C4-2B (cell line): ENCODE measurements around the gene ZNF385D.
"Not testable (repeated sequence)": the region's sequence is repeated elsewhere in the genome, so short reads cannot be mapped to it uniquely, and the experiment has no call there.

Experiments
- H3K27ac ChIP-seq: fragments of 450-650 bp; 2 replicates; pipeline ENCODE4 v1.5.1; 2017
- ZFX ChIP-seq: fragments of 450-650 bp; IDR thresholded peaks from 2 replicates; pipeline ENCODE4 v1.6.1; 2017
- TF ChIP-seq, protein P1 (sequence below): fragments of 450-650 bp; conservative IDR thresholded peaks from 2 replicates; pipeline ENCODE4 v1.5.1; 2017; ENCODE audit warnings: mild to moderate bottlenecking

The ZNF385D gene

DNA sequence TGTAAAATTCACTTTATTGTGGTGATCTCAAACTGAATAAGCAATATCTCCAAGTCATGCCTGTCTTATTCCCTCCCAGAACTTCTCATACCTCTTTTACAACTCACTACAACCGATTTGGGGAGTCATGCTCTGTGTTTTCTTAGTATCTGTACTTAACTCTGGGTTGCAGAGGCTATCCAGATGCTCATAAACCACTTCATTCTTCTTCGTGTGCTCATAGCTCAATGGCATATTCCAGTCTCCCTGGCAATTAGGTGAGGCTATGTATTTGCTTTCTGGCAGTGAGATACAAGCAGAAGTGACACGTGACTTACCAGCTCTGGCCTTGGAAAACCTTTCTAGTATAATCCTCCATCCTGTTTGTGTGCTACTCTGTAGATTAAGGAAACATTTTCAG is 360.9 kb downstream of the ZNF385D start:
- no peak overlapping the region for H3K27ac ChIP-seq
- TF ChIP-seq ZFX = no peak
- TF ChIP-seq, protein P1, sequence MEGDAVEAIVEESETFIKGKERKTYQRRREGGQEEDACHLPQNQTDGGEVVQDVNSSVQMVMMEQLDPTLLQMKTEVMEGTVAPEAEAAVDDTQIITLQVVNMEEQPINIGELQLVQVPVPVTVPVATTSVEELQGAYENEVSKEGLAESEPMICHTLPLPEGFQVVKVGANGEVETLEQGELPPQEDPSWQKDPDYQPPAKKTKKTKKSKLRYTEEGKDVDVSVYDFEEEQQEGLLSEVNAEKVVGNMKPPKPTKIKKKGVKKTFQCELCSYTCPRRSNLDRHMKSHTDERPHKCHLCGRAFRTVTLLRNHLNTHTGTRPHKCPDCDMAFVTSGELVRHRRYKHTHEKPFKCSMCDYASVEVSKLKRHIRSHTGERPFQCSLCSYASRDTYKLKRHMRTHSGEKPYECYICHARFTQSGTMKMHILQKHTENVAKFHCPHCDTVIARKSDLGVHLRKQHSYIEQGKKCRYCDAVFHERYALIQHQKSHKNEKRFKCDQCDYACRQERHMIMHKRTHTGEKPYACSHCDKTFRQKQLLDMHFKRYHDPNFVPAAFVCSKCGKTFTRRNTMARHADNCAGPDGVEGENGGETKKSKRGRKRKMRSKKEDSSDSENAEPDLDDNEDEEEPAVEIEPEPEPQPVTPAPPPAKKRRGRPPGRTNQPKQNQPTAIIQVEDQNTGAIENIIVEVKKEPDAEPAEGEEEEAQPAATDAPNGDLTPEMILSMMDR = no peak

- not testable (repeated sequence) for H3K27ac ChIP-seq
Observed at GRCh38 chr3:21387142-21387826, 363.7 kb downstream of the ZNF385D start.

DNA sequence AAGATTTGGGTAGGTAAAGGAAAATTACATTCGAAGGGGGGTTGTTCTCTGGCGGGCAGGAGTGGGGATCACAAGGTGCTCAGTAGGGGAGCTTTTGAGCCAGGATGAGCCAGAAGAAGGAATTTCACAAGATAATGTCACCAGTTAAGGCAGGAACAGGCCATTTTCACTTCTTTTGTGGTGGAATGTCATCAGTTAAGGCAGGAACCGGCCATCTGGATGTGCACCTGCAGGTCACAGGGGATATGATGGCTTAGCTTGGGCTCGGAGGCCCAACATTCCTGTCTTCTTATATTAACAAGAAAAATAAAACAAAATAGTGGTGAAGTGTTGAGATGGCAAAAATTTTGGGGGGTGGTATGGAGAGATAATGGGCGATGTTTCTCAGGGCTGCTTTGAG is 373.0 kb downstream of the ZNF385D start:
- not testable (repeated sequence) for H3K27ac ChIP-seq

- no peak overlapping the region for H3K27ac ChIP-seq
- TF ChIP-seq, protein P1 = no peak
- TF ChIP-seq ZFX = no peak
Observed at GRCh38 chr3:21377071-21377769, 373.8 kb downstream of the ZNF385D start.

DNA sequence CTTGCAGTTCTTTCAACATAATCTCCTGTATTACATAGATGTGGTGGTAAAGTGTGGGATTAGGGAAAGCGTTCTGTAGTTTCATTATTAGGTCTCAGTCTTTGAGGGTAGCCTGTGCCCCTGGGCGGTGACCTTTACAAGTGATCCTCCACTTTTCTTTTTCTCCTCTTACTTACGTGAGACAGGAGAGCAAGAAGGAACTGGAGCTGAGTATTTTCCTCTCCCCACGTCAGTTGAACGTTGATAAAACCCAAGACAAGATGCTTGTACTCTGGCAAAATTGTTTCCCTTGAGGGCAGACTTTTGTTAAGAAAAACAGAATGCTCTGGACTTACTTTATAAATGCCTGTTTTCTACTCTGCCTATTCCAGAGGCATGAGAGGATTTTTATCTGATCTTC is 378.7 kb downstream of the ZNF385D start:
- H3K27ac ChIP-seq = no peak overlapping the region
- TF ChIP-seq, protein P1 = no peak
- no peak for TF ChIP-seq ZFX
